MM.1S (cell line): ENCODE measurements around the gene SPOCK1.

ENCODE experiments used
- CTCF ChIP-seq: fragments of 300-600 bp; sonication (generic); IDR thresholded peaks from 2 replicates; pipeline ENCODE4 v1.5.1; 2016; ENCODE audit warnings: antibody characterized with exemption, low read length, mixed read lengths
- EZH2 ChIP-seq: fragments of 300-600 bp; sonication (generic); optimal IDR thresholded peaks from 2 replicates; pipeline ENCODE3; 2017; ENCODE audit warnings: low read depth, mild to moderate bottlenecking, antibody characterized with exemption, low read length, mixed read lengths

- TF ChIP-seq EZH2 (no peak), CTCF (no peak)
Observed at GRCh38 chr5:137218896-137219295, 280.2 kb downstream of the SPOCK1 start.
